Measurements from ENCODE around the gene TREX2.

Gene TREX2

DNA sequence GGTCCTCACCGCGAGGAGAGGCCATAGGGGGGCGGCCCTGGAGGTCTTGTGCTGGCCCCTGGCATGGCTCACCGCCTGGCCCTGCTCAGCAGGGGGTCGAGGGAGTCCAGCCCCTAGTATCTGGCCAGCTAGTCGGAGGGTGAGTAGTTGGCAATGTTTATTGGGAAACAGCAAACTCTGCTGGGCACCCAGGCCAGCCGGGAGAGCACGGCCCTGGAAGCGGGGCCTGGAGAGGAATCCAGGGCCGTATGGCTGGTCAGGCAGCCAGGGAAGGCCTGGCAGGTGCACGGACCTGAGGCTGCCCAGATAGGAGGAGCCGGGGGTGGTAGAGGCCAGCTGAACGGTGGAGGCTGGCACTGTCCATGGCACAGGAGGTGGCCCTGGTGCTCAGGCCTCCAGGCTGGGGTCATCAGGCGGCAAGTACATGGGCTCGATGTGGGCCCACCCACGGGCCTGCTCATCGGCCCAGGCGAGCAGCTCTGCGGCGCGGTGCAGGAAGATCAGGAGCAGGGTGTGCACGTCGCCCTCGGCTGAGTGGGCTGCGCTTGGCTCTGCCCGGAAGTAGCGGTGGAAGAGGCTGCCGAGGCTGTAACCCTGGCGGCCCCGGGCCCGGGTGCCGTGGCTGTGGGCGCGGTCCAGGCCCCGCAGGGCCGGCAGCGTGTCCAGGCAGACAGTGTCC, 1.4 kb downstream of the TREX2 start:
- Histone ChIP-seq H3K4me2 (ENCODE audit: low read length) (no peak overlapping the region), H3K27me3 (ENCODE audit: control insufficient read depth, insufficient read depth, low read length) (no peaks in the 10 kb centered on the region), H3K9me3 (ENCODE audit: control insufficient read depth, low read length) (no peaks in the 10 kb centered on the region), H3K27ac (no peak overlapping the region), H3K4me3 (ENCODE audit: low read depth, low read length) (no peak overlapping the region), H3K4me1 (no peaks in the 10 kb centered on the region), H2AFZ (no peak overlapping the region), H3K9ac (no peak overlapping the region), H3K36me3 (ENCODE audit: control insufficient read depth, insufficient read depth, low read length) (no peaks in the 10 kb centered on the region), H3K79me2 (no peaks in the 10 kb centered on the region)
- TF ChIP-seq CTCF (IDR thresholded peaks at IDR 0.05) = no peak

GRCh38 chrX:153443476-153444332, 2.2 kb downstream of the TREX2 start:
- Histone ChIP-seq H3K9me3 (ENCODE audit: control insufficient read depth, low read length) (no peaks in the 10 kb centered on the region), H3K9ac (no peak overlapping the region), H3K27ac (no peak overlapping the region), H3K27me3 (ENCODE audit: control insufficient read depth, insufficient read depth, low read length) (no peaks in the 10 kb centered on the region), H3K4me2 (ENCODE audit: low read length) (no peak overlapping the region), H2AFZ (no peak overlapping the region), H3K79me2 (no peaks in the 10 kb centered on the region), H3K4me3 (ENCODE audit: low read depth, low read length) (no peak overlapping the region), H3K4me1 (no peaks in the 10 kb centered on the region), H3K36me3 (ENCODE audit: control insufficient read depth, insufficient read depth, low read length) (no peaks in the 10 kb centered on the region)
- TF ChIP-seq CTCF (IDR thresholded peaks at IDR 0.05) = no peak

- H3K9ac ChIP-seq = no peak overlapping the region
- H3K27me3 ChIP-seq (ENCODE audit: control insufficient read depth, insufficient read depth, low read length) = no peaks in the 10 kb centered on the region
- no peak for TF ChIP-seq CTCF (IDR thresholded peaks at IDR 0.05)
- no peaks in the 10 kb centered on the region for H3K9me3 ChIP-seq (ENCODE audit: control insufficient read depth, low read length)
- H3K27ac ChIP-seq = no peak overlapping the region
- H3K4me1 ChIP-seq = no peaks in the 10 kb centered on the region
- H3K36me3 ChIP-seq (ENCODE audit: control insufficient read depth, insufficient read depth, low read length) = no peaks in the 10 kb centered on the region
- no peak overlapping the region for H2AFZ ChIP-seq
- no peaks in the 10 kb centered on the region for H3K79me2 ChIP-seq
- no peak overlapping the region for H3K4me2 ChIP-seq (ENCODE audit: low read length)
- no peak overlapping the region for H3K4me3 ChIP-seq (ENCODE audit: low read depth, low read length)
These were observed 3.4 kb downstream of the TREX2 start for GRCh38 chrX:153442463-153442862.

- H3K9me3 ChIP-seq (ENCODE audit: control insufficient read depth, low read length) = no peaks in the 10 kb centered on the region
- no peak overlapping the region for H3K4me2 ChIP-seq (ENCODE audit: low read length)
- H3K27me3 ChIP-seq (ENCODE audit: control insufficient read depth, insufficient read depth, low read length) = no peaks in the 10 kb centered on the region
- TF ChIP-seq CTCF (IDR thresholded peaks at IDR 0.05) = no peak
- no peaks in the 10 kb centered on the region for H3K36me3 ChIP-seq (ENCODE audit: control insufficient read depth, insufficient read depth, low read length)
- no peaks in the 10 kb centered on the region for H3K4me1 ChIP-seq
- no peak overlapping the region for H3K27ac ChIP-seq
- no peaks in the 10 kb centered on the region for H3K79me2 ChIP-seq
- H2AFZ ChIP-seq = no peak overlapping the region
- no peak overlapping the region for H3K9ac ChIP-seq
- H3K4me3 ChIP-seq (ENCODE audit: low read depth, low read length) = no peak overlapping the region
These were observed 3.9 kb downstream of the TREX2 start for GRCh38 chrX:153441981-153442380.
